HEK293 (cell line): ENCODE measurements around the gene SULT2B1.

Source experiments
- CTCF ChIA-PET: fragments of 350-600 bp; formaldehyde crosslinking; extraction: SDS; loops from one replicate; lab custom pipeline; 2021; ENCODE audit warnings: antibody characterized with exemption; lab: Yijun Ruan, JAX
- POLR2A ChIA-PET: fragments of 300-600 bp; formaldehyde crosslinking; extraction: SDS; loops from one replicate; lab custom pipeline; 2020; ENCODE audit warnings: antibody characterized with exemption, inconsistent platforms; lab: Yijun Ruan, JAX
- H3K27ac ChIP-seq: fragments of 200-500 bp; sonication (Bioruptor generic); 2 replicates; pipeline ENCODE4 v1.5.1; 2014; ENCODE audit warnings: low read depth, low read length, control low read depth, inconsistent platforms; ENCODE audit errors: extremely low read depth
- H3K36me3 ChIP-seq, 2 experiments: fragments of 200-500 bp in 1 of 2; sonication (Bioruptor generic) in 1 of 2; 1 replicate in 1 of 2; 2 replicates in 1 of 2; pipeline ENCODE4 v1.5.1; 2014 to 2017; ENCODE audit warnings: inconsistent platforms in 2 of 2, low read length in 2 of 2; ENCODE audit not compliant: control insufficient read depth in 2 of 2, insufficient read depth in 1 of 2
- H3K4me1 ChIP-seq: fragments of 200-500 bp; sonication (Bioruptor generic); 2 replicates; pipeline ENCODE4 v1.5.1; 2014; ENCODE audit warnings: mild to moderate bottlenecking, low read length, inconsistent platforms; ENCODE audit not compliant: control insufficient read depth, insufficient read depth
- H3K4me3 ChIP-seq: 2 replicates; pipeline ENCODE4 v1.5.1; 2011; ENCODE audit warnings: low read depth, mild to moderate bottlenecking, control low read depth, low read length, moderate library complexity
- H3K9me3 ChIP-seq: fragments of 200-500 bp; sonication (Bioruptor generic); 2 replicates; pipeline ENCODE4 v1.5.1; 2014; ENCODE audit warnings: low read depth, low read length, inconsistent platforms; ENCODE audit not compliant: control insufficient read depth, insufficient read depth
- EGR2 ChIP-seq: fragments of 450-650 bp; formaldehyde crosslinking; IDR thresholded peaks from 2 replicates; pipeline ENCODE4 v1.5.1; 2016; ENCODE audit warnings: low read depth, missing biosample characterization, missing genetic modification characterization
- GLI2 ChIP-seq: fragments of 450-650 bp; formaldehyde crosslinking; IDR thresholded peaks from 2 replicates; pipeline ENCODE4; 2017; ENCODE audit warnings: missing biosample characterization, missing genetic modification characterization, low read depth, borderline replicate concordance
- GLIS1 ChIP-seq: fragments of 450-650 bp; formaldehyde crosslinking; IDR thresholded peaks from 2 replicates; pipeline ENCODE4 v1.5.1; 2016; ENCODE audit warnings: missing biosample characterization, missing genetic modification characterization
- IKZF3 ChIP-seq: fragments of 450-650 bp; IDR thresholded peaks from 2 replicates; pipeline ENCODE4 v1.5.0; 2018; ENCODE audit warnings: missing biosample characterization, mild to moderate bottlenecking, missing genetic modification characterization, moderate library complexity
- KLF9 ChIP-seq: fragments of 450-650 bp; formaldehyde crosslinking; IDR thresholded peaks from 2 replicates; pipeline ENCODE4 v1.5.1; 2016; ENCODE audit warnings: missing biosample characterization, missing genetic modification characterization, low read depth
- PRDM1 ChIP-seq: fragments of 450-650 bp; formaldehyde crosslinking; IDR thresholded peaks from 2 replicates; pipeline ENCODE4; 2016; ENCODE audit warnings: missing biosample characterization, missing genetic modification characterization
- SP3 ChIP-seq: fragments of 450-650 bp; formaldehyde crosslinking; IDR thresholded peaks from 2 replicates; pipeline ENCODE4 v1.5.1; 2016; ENCODE audit warnings: missing biosample characterization, missing genetic modification characterization
- YY1 ChIP-seq: fragments of 450-650 bp; formaldehyde crosslinking; IDR thresholded peaks from 2 replicates; pipeline ENCODE4 v1.5.1; 2018; ENCODE audit warnings: missing biosample characterization, missing genetic modification characterization
- ZBTB20 ChIP-seq: fragments of 450-650 bp; formaldehyde crosslinking; IDR thresholded peaks from 2 replicates; pipeline ENCODE4 v1.5.1; 2016; ENCODE audit warnings: missing biosample characterization, missing genetic modification characterization
- ZEB2 ChIP-seq: fragments of 450-650 bp; formaldehyde crosslinking; IDR thresholded peaks from 2 replicates; pipeline ENCODE4 v1.5.1; 2016; ENCODE audit warnings: missing biosample characterization, missing genetic modification characterization
- ZFHX2 ChIP-seq: fragments of 450-650 bp; formaldehyde crosslinking; conservative IDR thresholded peaks from 2 replicates; pipeline ENCODE4 v1.5.1; 2016; ENCODE audit warnings: missing biosample characterization, missing genetic modification characterization
- ZIC2 ChIP-seq: fragments of 450-650 bp; formaldehyde crosslinking; IDR thresholded peaks from 2 replicates; pipeline ENCODE4 v1.5.1; 2016; ENCODE audit warnings: missing biosample characterization, missing genetic modification characterization
- ZNF10 ChIP-seq: fragments of 450-650 bp; formaldehyde crosslinking; IDR thresholded peaks from 2 replicates; pipeline ENCODE4 v1.5.1; 2017; ENCODE audit warnings: missing biosample characterization, missing genetic modification characterization
- ZNF174 ChIP-seq: fragments of 450-650 bp; formaldehyde crosslinking; IDR thresholded peaks from 2 replicates; pipeline ENCODE4 v1.5.0; 2017; ENCODE audit warnings: missing biosample characterization, mild to moderate bottlenecking, missing genetic modification characterization
- ZNF211 ChIP-seq: fragments of 450-650 bp; formaldehyde crosslinking; IDR thresholded peaks from 2 replicates; pipeline ENCODE4 v1.5.1; 2016; ENCODE audit warnings: low read depth, missing biosample characterization, missing genetic modification characterization
- ZNF292 ChIP-seq: fragments of 450-650 bp; formaldehyde crosslinking; IDR thresholded peaks from 2 replicates; pipeline ENCODE4 v1.5.1; 2016; ENCODE audit warnings: low read depth, missing biosample characterization, missing genetic modification characterization, borderline replicate concordance
- ZNF473 ChIP-seq: fragments of 450-650 bp; formaldehyde crosslinking; IDR thresholded peaks from 2 replicates; pipeline ENCODE4 v1.5.1; 2017; ENCODE audit warnings: missing biosample characterization, missing genetic modification characterization
- ZNF561 ChIP-seq: fragments of 450-650 bp; IDR thresholded peaks from 2 replicates; pipeline ENCODE4 v1.5.1; 2018; ENCODE audit warnings: missing biosample characterization, missing genetic modification characterization, borderline replicate concordance
- ZNF596 ChIP-seq: fragments of 450-650 bp; IDR thresholded peaks from 2 replicates; pipeline ENCODE4 v1.5.0; 2018; ENCODE audit warnings: missing biosample characterization, mild to moderate bottlenecking, missing genetic modification characterization, moderate library complexity
- ZNF626 ChIP-seq: fragments of 450-650 bp; sonication (Bioruptor Pico); formaldehyde crosslinking; IDR thresholded peaks from 2 replicates; pipeline ENCODE4 v1.5.1; 2018; ENCODE audit warnings: missing biosample characterization, missing genetic modification characterization, inconsistent platforms
- ZNF629 ChIP-seq: fragments of 450-650 bp; formaldehyde crosslinking; IDR thresholded peaks from 2 replicates; pipeline ENCODE4 v1.5.1; 2017; ENCODE audit warnings: missing biosample characterization, missing genetic modification characterization
- ZNF654 ChIP-seq: fragments of 450-650 bp; formaldehyde crosslinking; IDR thresholded peaks from 2 replicates; pipeline ENCODE4 v1.5.1; 2016; ENCODE audit warnings: low read depth, missing biosample characterization, missing genetic modification characterization
- ZNF660 ChIP-seq: fragments of 450-650 bp; IDR thresholded peaks from 2 replicates; pipeline ENCODE4 v1.5.1; 2018; ENCODE audit warnings: missing biosample characterization, mild to moderate bottlenecking, missing genetic modification characterization
- ZNF76 ChIP-seq: fragments of 450-650 bp; formaldehyde crosslinking; IDR thresholded peaks from 2 replicates; pipeline ENCODE4; 2016; ENCODE audit warnings: low read depth, missing biosample characterization, missing genetic modification characterization, borderline replicate concordance
- ZXDB ChIP-seq: fragments of 450-650 bp; formaldehyde crosslinking; IDR thresholded peaks from 2 replicates; pipeline ENCODE4 v1.5.1; 2016; ENCODE audit warnings: missing biosample characterization, missing genetic modification characterization
- TF ChIP-seq, protein P1 (sequence below): fragments of 450-650 bp; formaldehyde crosslinking; IDR thresholded peaks from 2 replicates; pipeline ENCODE4 v1.5.1; 2016; ENCODE audit warnings: missing biosample characterization, missing genetic modification characterization
- TF ChIP-seq, protein P2 (sequence below): fragments of 450-650 bp; formaldehyde crosslinking; IDR thresholded peaks from 2 replicates; pipeline ENCODE4 v1.5.1; 2016; ENCODE audit warnings: missing biosample characterization, missing genetic modification characterization

SULT2B1 gene

DNA sequence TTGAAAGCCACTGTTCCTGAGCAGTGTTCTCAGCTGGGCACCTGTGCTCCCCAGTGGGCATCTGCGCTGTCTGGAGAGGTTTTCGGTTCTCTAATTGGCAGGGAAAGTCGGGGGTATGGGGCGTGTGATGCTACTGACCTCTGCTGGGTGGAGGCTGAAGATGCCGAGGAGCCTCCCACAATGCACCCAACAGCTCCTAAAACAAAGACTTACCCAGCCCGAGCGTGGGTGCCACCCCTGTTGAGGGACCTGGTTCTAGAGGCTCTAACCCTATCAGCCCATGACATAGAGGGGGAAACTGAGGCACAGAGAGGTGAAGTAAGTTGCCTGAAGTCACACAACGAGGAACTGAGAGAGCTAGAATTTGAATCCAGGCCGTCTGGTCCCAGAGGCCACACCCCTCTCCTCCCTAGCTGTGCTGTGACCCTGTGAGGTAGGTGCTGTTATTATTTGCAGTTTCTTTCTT is 56.9 kb downstream of the SULT2B1 start:
- Histone ChIP-seq H3K36me3 (no peaks in the 10 kb centered on the region), H3K4me3 (no peak overlapping the region), H3K4me1 (no peaks in the 10 kb centered on the region; the same call in 1 of the 2 replicates), H3K27ac (no peak overlapping the region), H3K9me3 (no peaks in the 10 kb centered on the region)
- CTCF ChIA-PET = interaction anchor here (0.5 to 5.3 kb wide), 16 partner anchors 9 to 1558 kb away, joined by 3 to 51 read pairs (median 5); no protein-coding TSS in a partner anchor
- POLR2A ChIA-PET = interaction anchor here (0.5 to 5.2 kb wide), 7 partner anchors 8 to 363 kb away, joined by 3 to 60 read pairs (median 7); partner anchors contain the start of genes RPL18 and SPHK2
- TF ChIP-seq ZNF76 (tag by site-specific recombination) = peak; percentile 52
- TF ChIP-seq ZNF174 (tag by site-specific recombination) = no peak
- no peak for TF ChIP-seq ZXDB
- peak; percentile 43 for TF ChIP-seq ZFHX2 (tag by site-specific recombination)
- TF ChIP-seq KLF9 (tag by site-specific recombination) = peak; percentile 52; the same call in 1 of the 2 replicates
- TF ChIP-seq ZNF211 (tag by site-specific recombination) = no peak
- TF ChIP-seq ZNF473 = no peak
- peak; percentile 62 for TF ChIP-seq PRDM1
- peak; percentile 65; the same call in 1 of the 2 replicates for TF ChIP-seq ZNF561 (tag by site-specific recombination)
- no peak for TF ChIP-seq ZNF660 (tag by site-specific recombination)
- peak; percentile 17; the same call in 1 of the 2 replicates for TF ChIP-seq SP3
- TF ChIP-seq ZNF654 = peak; percentile 71
- peak; percentile 62 for TF ChIP-seq ZIC2 (tag by site-specific recombination)
- TF ChIP-seq, protein P1, sequence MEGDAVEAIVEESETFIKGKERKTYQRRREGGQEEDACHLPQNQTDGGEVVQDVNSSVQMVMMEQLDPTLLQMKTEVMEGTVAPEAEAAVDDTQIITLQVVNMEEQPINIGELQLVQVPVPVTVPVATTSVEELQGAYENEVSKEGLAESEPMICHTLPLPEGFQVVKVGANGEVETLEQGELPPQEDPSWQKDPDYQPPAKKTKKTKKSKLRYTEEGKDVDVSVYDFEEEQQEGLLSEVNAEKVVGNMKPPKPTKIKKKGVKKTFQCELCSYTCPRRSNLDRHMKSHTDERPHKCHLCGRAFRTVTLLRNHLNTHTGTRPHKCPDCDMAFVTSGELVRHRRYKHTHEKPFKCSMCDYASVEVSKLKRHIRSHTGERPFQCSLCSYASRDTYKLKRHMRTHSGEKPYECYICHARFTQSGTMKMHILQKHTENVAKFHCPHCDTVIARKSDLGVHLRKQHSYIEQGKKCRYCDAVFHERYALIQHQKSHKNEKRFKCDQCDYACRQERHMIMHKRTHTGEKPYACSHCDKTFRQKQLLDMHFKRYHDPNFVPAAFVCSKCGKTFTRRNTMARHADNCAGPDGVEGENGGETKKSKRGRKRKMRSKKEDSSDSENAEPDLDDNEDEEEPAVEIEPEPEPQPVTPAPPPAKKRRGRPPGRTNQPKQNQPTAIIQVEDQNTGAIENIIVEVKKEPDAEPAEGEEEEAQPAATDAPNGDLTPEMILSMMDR (tag by site-specific recombination) = peak; percentile 86
- 0 out of 2 replicates have a peak, but pooled peaks have one; percentile 33 for TF ChIP-seq EGR2 (tag by site-specific recombination)
- peak; percentile 26 for TF ChIP-seq GLIS1 (tag by site-specific recombination)
- TF ChIP-seq ZNF292 (tag by site-specific recombination) = no peak
- TF ChIP-seq ZNF10 (tag by site-specific recombination) = peak; percentile 14; the same call in 1 of the 2 replicates
- TF ChIP-seq, protein P2, sequence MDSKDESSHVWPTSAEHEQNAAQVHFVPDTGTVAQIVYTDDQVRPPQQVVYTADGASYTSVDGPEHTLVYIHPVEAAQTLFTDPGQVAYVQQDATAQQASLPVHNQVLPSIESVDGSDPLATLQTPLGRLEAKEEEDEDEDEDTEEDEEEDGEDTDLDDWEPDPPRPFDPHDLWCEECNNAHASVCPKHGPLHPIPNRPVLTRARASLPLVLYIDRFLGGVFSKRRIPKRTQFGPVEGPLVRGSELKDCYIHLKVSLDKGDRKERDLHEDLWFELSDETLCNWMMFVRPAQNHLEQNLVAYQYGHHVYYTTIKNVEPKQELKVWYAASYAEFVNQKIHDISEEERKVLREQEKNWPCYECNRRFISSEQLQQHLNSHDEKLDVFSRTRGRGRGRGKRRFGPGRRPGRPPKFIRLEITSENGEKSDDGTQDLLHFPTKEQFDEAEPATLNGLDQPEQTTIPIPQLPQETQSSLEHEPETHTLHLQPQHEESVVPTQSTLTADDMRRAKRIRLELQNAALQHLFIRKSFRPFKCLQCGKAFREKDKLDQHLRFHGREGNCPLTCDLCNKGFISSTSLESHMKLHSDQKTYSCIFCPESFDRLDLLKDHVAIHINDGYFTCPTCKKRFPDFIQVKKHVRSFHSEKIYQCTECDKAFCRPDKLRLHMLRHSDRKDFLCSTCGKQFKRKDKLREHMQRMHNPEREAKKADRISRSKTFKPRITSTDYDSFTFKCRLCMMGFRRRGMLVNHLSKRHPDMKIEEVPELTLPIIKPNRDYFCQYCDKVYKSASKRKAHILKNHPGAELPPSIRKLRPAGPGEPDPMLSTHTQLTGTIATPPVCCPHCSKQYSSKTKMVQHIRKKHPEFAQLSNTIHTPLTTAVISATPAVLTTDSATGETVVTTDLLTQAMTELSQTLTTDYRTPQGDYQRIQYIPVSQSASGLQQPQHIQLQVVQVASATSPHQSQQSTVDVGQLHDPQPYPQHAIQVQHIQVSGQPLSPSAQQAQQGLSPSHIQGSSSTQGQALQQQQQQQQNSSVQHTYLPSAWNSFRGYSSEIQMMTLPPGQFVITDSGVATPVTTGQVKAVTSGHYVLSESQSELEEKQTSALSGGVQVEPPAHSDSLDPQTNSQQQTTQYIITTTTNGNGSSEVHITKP (tag by site-specific recombination) = peak; percentile 92
- TF ChIP-seq ZEB2 (tag by site-specific recombination) = 0 out of 2 replicates have a peak, but pooled peaks have one; percentile 16

DNA sequence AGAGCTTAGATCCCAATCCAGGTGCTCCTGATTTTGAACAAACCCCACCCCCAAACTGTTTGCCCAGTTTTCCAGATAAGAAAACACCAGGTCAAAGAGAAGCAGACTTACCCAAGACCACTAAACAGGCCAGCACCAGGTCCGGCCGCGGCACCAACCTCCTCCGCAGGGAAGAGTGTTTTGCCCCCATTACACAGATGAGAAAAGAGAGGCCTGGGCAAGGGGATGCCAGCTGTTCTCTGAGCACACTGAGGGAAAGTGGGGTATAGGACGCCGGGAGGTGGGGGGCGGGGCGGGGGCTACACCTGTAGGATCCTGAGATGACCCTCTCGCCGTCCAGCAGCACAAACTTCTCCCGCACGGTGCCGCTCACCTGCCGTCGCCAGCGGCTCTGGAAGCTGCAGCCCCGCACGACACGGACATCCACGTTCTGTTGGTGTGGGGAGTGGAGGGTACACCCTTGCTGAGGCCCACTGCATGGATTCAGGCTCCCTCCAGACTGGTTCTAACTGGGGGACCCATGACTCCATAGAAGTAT is 57.7 kb downstream of the SULT2B1 start:
- no peaks in the 10 kb centered on the region for H3K9me3 ChIP-seq
- no peaks in the 10 kb centered on the region; the same call in 1 of the 2 replicates for H3K4me1 ChIP-seq
- no peak overlapping the region for H3K27ac ChIP-seq
- no peak overlapping the region for H3K4me3 ChIP-seq
- no peaks in the 10 kb centered on the region for H3K36me3 ChIP-seq
- POLR2A ChIA-PET = interaction anchor here (0.6 to 5.2 kb wide), 5 partner anchors 8 to 120 kb away, joined by 3 to 60 read pairs (median 3); partner anchors contain the start of genes RPL18 and SPHK2
- CTCF ChIA-PET = interaction anchor here (0.5 to 5.3 kb wide), 15 partner anchors 15 to 1557 kb away, joined by 3 to 51 read pairs (median 4); partner anchors contain the start of gene KDELR1
- TF ChIP-seq YY1 (no peak), ZBTB20 (no peak), IKZF3 (tag by site-specific recombination) (no peak), ZNF626 (tag by site-specific recombination) (no peak), ZNF629 (tag by site-specific recombination) (no peak), GLI2 (tag by site-specific recombination) (no peak), ZNF596 (no peak)
- TF ChIP-seq, protein P2 (tag by site-specific recombination) = no peak
